OCI-LY1 (cell line): Measurements from ENCODE around the gene ATXN1.

Experiments used
- H2AFZ ChIP-seq: fragments of 200-600 bp; sonication (generic), shearing (Covaris generic); 2 replicates; pipeline ENCODE4 v1.6.0; 2014; ENCODE audit warnings: antibody characterized with exemption, mild to moderate bottlenecking, low read length
- H3F3A ChIP-seq: fragments of 200-600 bp; sonication (generic), shearing (Covaris generic); 2 replicates; pipeline ENCODE4 v1.6.0; 2014; ENCODE audit warnings: mild to moderate bottlenecking, antibody characterized with exemption, low read length, moderate library complexity; ENCODE audit not compliant: insufficient read depth
- H3K27ac ChIP-seq: fragments of 200-600 bp; sonication (generic); 2 replicates; pipeline ENCODE4 v1.5.1; 2014; ENCODE audit warnings: low read length, mixed run types, mild to moderate bottlenecking, low read depth; ENCODE audit not compliant: poor library complexity, severe bottlenecking
- H3K27me3 ChIP-seq: fragments of 200-600 bp; sonication (generic); 2 replicates; pipeline ENCODE4 v1.6.0; 2014; ENCODE audit warnings: antibody characterized with exemption, mild to moderate bottlenecking, low read length, moderate library complexity; ENCODE audit not compliant: insufficient read depth
- H3K36me3 ChIP-seq: fragments of 200-600 bp; sonication (generic); 2 replicates; pipeline ENCODE4 v1.6.1; 2014; ENCODE audit warnings: mild to moderate bottlenecking, antibody characterized with exemption, low read length, moderate library complexity, mixed read lengths; ENCODE audit not compliant: insufficient read depth
- H3K4me1 ChIP-seq: fragments of 200-600 bp; sonication (generic); 2 replicates; pipeline ENCODE4 v1.5.1; 2014; ENCODE audit warnings: mild to moderate bottlenecking, low read length, moderate library complexity; ENCODE audit not compliant: insufficient read depth, severe bottlenecking
- H3K4me2 ChIP-seq: fragments of 200-600 bp; sonication (generic), shearing (Covaris generic); 2 replicates; pipeline ENCODE4 v1.6.1; 2014; ENCODE audit warnings: low read length
- H3K4me3 ChIP-seq: fragments of 200-600 bp; sonication (generic); 2 replicates; pipeline ENCODE4 v1.5.1; 2014; ENCODE audit warnings: low read length, low read depth, mild to moderate bottlenecking, mixed read lengths; ENCODE audit not compliant: poor library complexity, severe bottlenecking
- H3K79me2 ChIP-seq: fragments of 200-600 bp; shearing (Covaris generic); 2 replicates; pipeline ENCODE4 v1.6.1; 2016; ENCODE audit warnings: mixed run types, low read length, mixed read lengths; ENCODE audit not compliant: insufficient read depth
- H3K9ac ChIP-seq: fragments of 200-600 bp; sonication (generic), shearing (Covaris generic); 2 replicates; pipeline ENCODE4 v1.6.1; 2014; ENCODE audit warnings: mild to moderate bottlenecking, low read length, mixed read lengths
- H3K9me2 ChIP-seq: fragments of 200-600 bp; sonication (generic), shearing (Covaris generic); 2 replicates; pipeline ENCODE4 v1.6.1; 2014; ENCODE audit warnings: low read depth, mild to moderate bottlenecking, low read length, mixed read lengths
- H3K9me3 ChIP-seq: fragments of 200-600 bp; shearing (Covaris generic); 2 replicates; pipeline ENCODE4 v1.6.1; 2014; ENCODE audit warnings: low read length, mixed read lengths
- H4K20me1 ChIP-seq: fragments of 200-600 bp; sonication (generic), shearing (Covaris generic); 2 replicates; pipeline ENCODE4 v1.6.0; 2016; ENCODE audit warnings: mild to moderate bottlenecking, low read length; ENCODE audit not compliant: insufficient read depth
- CTCF ChIP-seq: fragments of 200-600 bp; sonication (generic), shearing (Covaris generic); IDR thresholded peaks from 2 replicates; pipeline ENCODE4 v1.5.1; 2017; ENCODE audit warnings: mild to moderate bottlenecking, antibody characterized with exemption, low read length, moderate library complexity, mixed read lengths
- EZH2 ChIP-seq: fragments of 200-600 bp; sonication (generic), shearing (Covaris generic); IDR thresholded peaks from 2 replicates; pipeline ENCODE4 v1.8.0; 2017; ENCODE audit warnings: borderline replicate concordance, mixed run types, mild to moderate bottlenecking, antibody characterized with exemption, low read length, moderate library complexity, mixed read lengths

The ATXN1 gene

GRCh38 chr6:16329233-16329632 is 432.0 kb downstream of the ATXN1 start:
- H3K9me2 ChIP-seq = no peaks in the 10 kb centered on the region
- H3K9ac ChIP-seq = no peak overlapping the region
- H4K20me1 ChIP-seq = no peaks in the 10 kb centered on the region
- no peak overlapping the region for H3K4me3 ChIP-seq
- H3K36me3 ChIP-seq = no peaks in the 10 kb centered on the region
- TF ChIP-seq EZH2 = no peak
- H2AFZ ChIP-seq = no peak overlapping the region
- H3K9me3 ChIP-seq = no peaks in the 10 kb centered on the region
- no peaks in the 10 kb centered on the region for H3F3A ChIP-seq
- H3K27me3 ChIP-seq = no peaks in the 10 kb centered on the region
- H3K79me2 ChIP-seq = no peaks in the 10 kb centered on the region
- peaks cover 7% of the 10 kb centered on the region for H3K4me1 ChIP-seq
- H3K4me2 ChIP-seq = no peak overlapping the region
- H3K27ac ChIP-seq = no peak overlapping the region

DNA sequence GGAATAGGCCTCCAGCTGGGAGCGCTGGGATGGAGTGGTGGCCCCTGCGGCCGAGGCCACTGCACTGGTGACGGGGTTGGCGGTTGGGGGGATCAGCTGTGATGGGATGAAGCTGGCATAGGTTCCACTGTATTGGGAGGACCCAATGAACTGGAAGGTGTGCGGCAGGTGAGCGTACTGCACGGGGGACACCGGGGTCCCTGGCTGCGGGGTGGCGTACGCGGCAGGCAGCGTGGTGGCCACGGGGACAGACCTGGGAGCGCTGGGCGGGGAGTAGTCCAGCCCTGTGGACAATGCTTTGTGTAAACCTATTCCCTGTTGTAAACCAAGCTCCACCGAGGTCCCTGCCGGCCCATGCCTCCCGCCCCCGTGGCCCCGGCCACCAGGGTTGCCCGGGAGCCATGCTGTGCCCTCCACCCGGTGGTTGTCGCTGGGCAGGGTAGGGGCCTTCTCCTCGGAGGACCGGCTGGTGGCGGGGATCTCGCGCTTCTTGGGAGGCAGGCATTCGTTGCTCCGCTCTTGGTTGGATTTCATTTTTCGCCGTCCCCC is 433.4 kb downstream of the ATXN1 start:
- Histone ChIP-seq H3K9ac (no peak overlapping the region), H3K9me3 (no peaks in the 10 kb centered on the region), H3K4me2 (no peak overlapping the region), H2AFZ (no peak overlapping the region), H3F3A (no peaks in the 10 kb centered on the region), H3K4me1 (peaks cover 10% of the 10 kb centered on the region), H3K36me3 (no peaks in the 10 kb centered on the region), H3K27ac (no peak overlapping the region), H3K27me3 (no peaks in the 10 kb centered on the region), H3K9me2 (no peaks in the 10 kb centered on the region), H4K20me1 (no peaks in the 10 kb centered on the region), H3K4me3 (no peak overlapping the region), H3K79me2 (no peaks in the 10 kb centered on the region)
- TF ChIP-seq EZH2 = no peak
- no peak for TF ChIP-seq CTCF

DNA sequence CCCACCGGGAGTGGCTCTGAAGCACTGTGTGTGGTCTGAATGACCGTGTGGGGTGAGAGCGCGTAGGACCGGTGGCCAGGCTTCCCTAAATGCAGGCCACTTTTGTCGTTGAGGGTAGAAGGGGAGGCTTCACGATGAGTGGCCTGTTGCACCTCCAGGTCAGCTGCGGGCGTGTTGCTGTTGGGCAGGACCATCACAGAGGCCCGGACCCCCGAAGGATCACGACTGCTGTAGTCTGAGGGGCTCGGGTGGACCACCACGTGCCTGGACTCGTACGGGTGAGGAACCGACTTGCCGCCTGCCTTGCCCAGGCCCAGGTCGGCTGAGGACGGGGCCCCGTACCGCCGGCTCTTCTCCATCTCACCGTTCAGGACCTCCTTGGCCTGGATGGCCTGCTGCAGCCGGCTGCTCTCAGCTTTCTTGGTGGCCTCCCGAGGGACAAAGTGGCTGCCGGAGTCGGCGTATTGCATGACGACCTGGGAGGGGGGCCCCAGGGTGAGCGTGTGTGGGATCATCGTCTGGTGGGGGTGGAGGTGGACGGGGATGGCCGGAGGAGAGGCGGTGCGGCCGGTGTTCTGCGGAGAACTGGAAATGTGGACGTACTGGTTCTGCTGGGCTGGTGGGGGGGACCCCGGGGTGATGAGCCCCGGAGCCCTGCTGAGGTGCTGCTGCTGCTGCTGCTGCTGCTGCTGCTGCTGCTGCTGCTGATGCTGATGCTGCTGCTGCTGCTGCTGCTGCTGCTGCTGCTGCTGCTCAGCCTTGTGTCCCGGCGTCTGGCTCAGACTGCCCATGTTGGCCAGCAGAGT is 434.1 kb downstream of the ATXN1 start:
- no peaks in the 10 kb centered on the region for H3K9me2 ChIP-seq
- no peak overlapping the region for H2AFZ ChIP-seq
- peaks cover 16% of the 10 kb centered on the region for H3K4me1 ChIP-seq
- H3K9me3 ChIP-seq = no peaks in the 10 kb centered on the region
- H4K20me1 ChIP-seq = no peaks in the 10 kb centered on the region
- no peaks in the 10 kb centered on the region for H3F3A ChIP-seq
- no peak overlapping the region for H3K4me3 ChIP-seq
- no peak overlapping the region for H3K4me2 ChIP-seq
- no peaks in the 10 kb centered on the region for H3K36me3 ChIP-seq
- no peaks in the 10 kb centered on the region for H3K27me3 ChIP-seq
- no peaks in the 10 kb centered on the region for H3K79me2 ChIP-seq
- no peak overlapping the region for H3K27ac ChIP-seq
- TF ChIP-seq EZH2 (no peak), CTCF (no peak)
- no peak overlapping the region for H3K9ac ChIP-seq

GRCh38 chr6:16326531-16326930 is 434.7 kb downstream of the ATXN1 start:
- H3K79me2 ChIP-seq = no peaks in the 10 kb centered on the region
- no peak overlapping the region for H3K27ac ChIP-seq
- no peak overlapping the region for H2AFZ ChIP-seq
- peaks cover 11% of the 10 kb centered on the region for H3K4me1 ChIP-seq
- no peaks in the 10 kb centered on the region for H3K27me3 ChIP-seq
- no peaks in the 10 kb centered on the region for H3K9me3 ChIP-seq
- no peak overlapping the region for H3K9ac ChIP-seq
- TF ChIP-seq EZH2 = no peak
- TF ChIP-seq CTCF = no peak
- H3K36me3 ChIP-seq = no peaks in the 10 kb centered on the region
- no peaks in the 10 kb centered on the region for H4K20me1 ChIP-seq
- no peaks in the 10 kb centered on the region for H3F3A ChIP-seq
- H3K4me2 ChIP-seq = no peak overlapping the region
- H3K4me3 ChIP-seq = no peak overlapping the region
- H3K9me2 ChIP-seq = no peaks in the 10 kb centered on the region
